Brain pericyte (primary cell): ENCODE measurements around the gene ARHGAP6.
"Not testable (repeated sequence)": the region's sequence is repeated elsewhere in the genome, so short reads cannot be mapped to it uniquely, and the experiment has no call there.

Source experiments
- DNase-seq: peaks from one replicate; pipeline ENCODE4 v3.0.0-alpha.2; 2012; ENCODE audit warnings: low read depth, low spot score

Gene ARHGAP6

DNA sequence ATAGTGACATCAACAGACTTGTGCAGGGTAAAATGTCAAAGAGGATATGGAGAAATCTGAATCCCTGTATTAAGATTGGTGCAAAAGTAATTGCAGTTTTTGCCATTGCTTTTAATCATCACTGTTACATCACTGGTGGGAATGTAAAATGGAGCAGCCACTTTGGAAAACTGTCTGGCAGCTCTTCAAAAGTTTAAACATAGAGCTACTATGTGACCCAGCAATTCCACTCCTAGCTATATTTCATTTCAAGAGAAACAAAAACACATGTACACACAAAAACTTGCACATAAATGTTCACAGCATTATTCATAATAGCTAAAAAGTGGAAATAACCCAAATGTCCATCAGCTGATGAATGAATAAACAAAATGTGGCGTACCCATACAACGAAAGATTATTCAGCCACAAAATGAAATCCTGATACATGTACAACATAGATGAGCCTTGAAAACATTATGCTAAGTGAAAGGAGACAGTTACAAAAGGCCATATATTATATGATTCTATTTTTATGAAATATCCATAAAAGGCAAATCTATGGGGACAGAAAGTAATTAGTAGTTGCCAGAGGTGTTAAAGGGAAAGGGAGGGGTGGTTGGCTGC, 266.1 kb downstream of the ARHGAP6 start:
- DNase-seq: no peak

DNA sequence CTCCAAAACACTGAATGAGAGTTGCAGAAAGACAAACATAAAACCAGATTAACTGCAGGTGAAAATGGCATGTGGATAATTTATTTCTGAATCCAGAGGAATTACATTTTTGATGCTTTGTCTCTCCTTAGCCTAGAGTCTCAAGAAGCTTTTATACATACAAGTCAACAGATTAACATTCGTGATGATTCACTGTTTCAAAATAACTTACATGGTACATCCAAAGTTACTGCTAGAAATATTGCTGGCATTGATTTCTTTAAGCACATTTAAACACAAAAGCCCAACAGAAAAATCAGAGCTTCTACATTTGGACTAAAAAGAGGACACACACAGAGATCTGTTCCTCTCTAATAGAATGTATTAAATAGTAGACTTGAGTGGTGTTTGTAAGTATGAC, 266.9 kb downstream of the ARHGAP6 start:
- DNase-seq: no peak

- DNase-seq: no peak
Observed at GRCh38 chrX:11398139-11398538, 267.6 kb downstream of the ARHGAP6 start.

DNA sequence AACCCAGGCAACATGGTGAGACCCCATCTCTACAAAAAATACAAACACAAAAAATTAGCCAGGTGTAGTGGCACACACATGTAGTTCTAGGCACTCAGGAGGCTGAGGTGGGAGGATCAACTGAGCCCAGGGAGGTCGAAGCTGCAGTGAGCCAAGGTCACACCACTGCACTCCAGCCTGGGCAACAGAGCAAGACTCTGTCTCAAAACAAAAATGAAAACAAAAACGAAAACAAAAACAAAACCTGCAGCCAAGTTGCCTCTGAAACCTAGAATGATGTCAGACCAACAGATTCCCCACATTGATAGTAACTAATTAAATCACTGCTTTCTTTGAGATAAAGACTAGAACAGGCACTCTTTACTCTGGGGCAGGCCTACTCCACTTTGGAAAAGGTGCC, 268.0 kb downstream of the ARHGAP6 start:
- no peak for DNase-seq

DNA sequence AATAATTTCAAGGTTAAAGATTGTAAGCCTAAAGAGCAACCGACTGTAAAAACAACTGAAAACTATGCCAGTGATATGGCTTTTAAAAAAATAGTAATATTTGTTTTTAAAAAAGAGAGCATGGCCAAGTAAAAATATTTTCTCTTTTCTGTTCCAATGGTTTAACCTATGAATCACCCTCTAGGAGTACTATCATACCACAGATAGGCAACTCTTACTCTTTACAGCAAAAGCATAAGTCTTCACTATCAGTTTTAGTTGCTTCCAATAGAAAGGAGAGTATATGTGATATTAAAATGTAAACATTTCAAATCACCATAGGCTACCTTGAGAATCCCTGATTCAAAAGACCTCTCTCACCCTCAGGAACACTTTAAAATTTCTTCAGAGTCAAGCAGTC, 269.9 kb downstream of the ARHGAP6 start:
- DNase-seq: no peak

GRCh38 chrX:11393949-11394654, 271.6 kb downstream of the ARHGAP6 start:
- no peak for DNase-seq

GRCh38 chrX:11386812-11387211, 278.9 kb downstream of the ARHGAP6 start:
- no peak for DNase-seq

DNA sequence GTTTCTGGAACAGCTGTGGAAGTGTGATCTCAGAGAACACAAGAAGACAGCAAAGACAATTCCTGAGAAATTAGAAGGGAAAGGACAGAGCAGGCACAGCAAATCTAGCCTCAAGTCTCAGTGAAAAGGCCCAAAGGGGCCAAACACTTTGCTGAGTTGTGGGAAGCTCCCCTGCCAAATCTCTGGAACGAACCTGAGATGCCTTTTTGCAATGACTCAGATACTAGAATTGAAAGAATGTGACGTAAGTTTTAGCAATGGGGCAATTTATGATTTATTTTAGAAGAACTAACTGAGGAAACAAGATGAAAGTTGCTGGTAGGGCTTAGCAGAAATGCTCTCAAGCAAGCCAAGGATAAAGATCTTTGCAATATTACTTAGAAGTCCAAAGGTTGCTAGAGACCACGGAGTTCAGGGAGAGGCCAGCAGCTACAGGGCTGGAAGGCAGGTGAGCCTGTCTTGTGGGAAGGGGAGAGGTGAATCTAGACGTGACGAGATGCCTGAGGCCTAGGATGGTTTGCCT, 279.7 kb downstream of the ARHGAP6 start:
- no peak for DNase-seq

GRCh38 chrX:11382930-11383329, 282.8 kb downstream of the ARHGAP6 start:
- DNase-seq: no peak

DNA sequence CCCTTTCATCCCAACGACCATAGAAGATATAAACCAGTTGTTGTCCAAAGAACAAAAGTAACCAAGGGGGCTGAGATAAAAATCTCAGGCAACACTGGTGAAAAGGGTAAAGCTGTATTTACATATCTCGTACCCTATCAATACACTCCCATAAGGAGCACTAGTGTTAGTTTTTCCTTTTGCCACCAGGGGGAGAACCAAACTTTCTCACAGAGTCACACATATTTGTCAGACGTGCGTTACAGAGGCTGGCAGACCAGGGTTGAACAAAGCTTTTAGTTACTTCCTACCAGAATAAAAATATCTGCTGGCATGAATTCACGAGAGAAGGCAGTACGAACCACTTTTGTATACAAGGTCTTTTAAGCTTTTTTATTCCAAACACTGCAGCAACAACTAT, 284.3 kb downstream of the ARHGAP6 start:
- DNase-seq: peak; percentile 12

GRCh38 chrX:11380187-11380844, 285.4 kb downstream of the ARHGAP6 start:
- DNase-seq: no peak

DNA sequence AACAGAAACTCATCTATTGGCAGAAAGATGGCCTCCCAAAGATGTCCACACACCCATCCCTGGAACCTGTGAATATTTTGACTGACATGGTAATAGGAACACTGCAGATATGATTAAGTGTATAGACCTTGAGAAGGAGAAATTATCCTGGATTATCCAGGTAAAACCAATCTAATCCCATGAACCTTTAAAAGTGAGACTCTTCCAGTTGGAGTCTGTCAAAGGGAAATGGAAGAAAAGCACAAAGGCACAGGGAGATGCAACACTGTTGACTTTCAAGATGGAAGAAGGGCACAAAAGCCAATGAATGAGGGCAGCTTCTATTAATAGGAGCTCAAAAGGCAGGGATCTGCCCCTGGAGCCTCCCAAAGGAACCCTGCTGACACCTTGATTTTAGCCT, 289.6 kb downstream of the ARHGAP6 start:
- no peak for DNase-seq

GRCh38 chrX:11375614-11376119, 290.1 kb downstream of the ARHGAP6 start:
- no peak for DNase-seq

GRCh38 chrX:11374570-11374969, 291.1 kb downstream of the ARHGAP6 start:
- no peak for DNase-seq

DNA sequence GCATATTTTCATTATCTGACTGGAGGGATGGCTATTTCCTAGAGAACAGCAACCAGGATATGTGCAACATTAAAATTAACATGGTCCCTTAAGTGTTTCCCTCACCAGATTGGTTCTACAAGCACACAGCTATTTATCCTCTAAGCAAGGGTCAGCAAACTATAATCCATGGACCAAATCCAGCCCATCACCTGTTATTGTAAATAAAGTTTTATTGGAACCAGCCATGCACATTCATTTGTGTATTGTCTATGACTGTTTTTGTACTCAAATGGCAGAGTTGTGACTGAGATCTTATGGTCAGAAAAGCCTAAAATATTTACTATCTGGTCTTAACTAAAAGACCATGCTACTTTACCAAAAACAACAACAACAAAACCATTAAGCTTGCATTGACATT, 294.6 kb downstream of the ARHGAP6 start:
- no peak for DNase-seq

DNA sequence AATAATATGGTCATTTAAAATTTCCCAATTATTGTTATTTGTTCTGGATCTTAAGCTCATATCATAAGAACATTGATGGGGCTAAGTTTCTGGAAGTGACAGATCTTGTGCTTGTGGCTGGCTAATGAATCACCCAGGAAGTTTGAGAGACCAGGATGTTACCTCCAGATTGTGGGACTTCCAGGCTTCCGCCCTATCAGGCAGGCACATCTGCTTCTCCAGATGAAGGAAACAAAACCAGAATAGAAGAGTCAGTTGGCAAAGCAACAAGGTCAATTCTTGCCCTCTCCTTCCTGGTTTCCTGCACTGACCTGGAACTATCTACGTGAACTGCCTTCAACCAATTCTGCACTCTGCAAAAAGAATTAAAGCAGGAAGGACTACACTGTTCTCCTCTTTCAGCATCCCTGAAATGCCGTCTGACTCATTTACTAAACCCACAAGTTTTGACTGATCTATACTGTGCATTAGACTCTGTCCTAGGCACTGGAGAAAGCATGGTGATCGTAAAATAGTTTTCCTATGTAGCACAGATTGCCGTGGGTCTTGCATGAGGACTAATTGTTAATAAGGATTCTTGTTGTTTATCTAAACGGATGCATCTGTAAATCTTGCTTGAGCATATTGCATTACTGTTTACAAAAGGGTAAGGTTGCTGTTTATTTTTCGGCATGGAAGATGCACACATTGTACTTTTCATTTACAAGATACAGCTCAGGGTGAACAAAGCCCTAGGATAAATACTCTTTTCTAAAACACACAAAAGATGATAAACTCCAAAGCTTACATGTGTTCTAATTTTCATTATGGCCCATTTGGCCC, 297.9 kb downstream of the ARHGAP6 start:
- DNase-seq: no peak

- no peak for DNase-seq
Observed at GRCh38 chrX:11366998-11367595, 298.6 kb downstream of the ARHGAP6 start.

DNA sequence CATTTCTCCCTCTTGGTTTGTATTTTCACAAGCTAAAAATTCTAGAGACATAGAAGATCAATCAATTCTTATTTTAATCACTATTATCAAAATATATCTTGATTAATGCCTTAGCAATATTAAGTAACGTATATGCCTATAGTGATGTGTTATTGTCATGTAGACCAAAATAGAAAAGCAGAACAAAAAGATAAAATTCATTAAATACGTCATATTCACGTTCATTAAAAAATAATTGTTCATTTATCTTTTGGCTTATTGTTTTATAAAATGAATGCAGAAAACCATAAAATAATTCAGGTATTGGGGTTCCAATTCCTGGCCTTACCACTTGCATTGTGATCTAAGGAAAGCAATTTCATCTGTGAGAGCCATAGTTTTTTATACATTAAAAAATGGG, 300.3 kb downstream of the ARHGAP6 start:
- no peak for DNase-seq

GRCh38 chrX:11364835-11365234, 300.9 kb downstream of the ARHGAP6 start:
- no peak for DNase-seq

- DNase-seq: not testable (repeated sequence)
Observed at GRCh38 chrX:11363825-11364224, 301.9 kb downstream of the ARHGAP6 start.

GRCh38 chrX:11363069-11363594, 302.6 kb downstream of the ARHGAP6 start:
- DNase-seq: no peak
